NCI-H345 (cell line): ENCODE measurements around the gene NEURL4.

ENCODE experiments used
- DNase-seq: peaks from one replicate; lab custom pipeline; 2025; lab: John Stamatoyannopoulos, UW

NEURL4 gene

GRCh38 chr17:7323731-7324437 is 5.3 kb downstream of the NEURL4 start:
- DNase-seq, result no peak

DNA sequence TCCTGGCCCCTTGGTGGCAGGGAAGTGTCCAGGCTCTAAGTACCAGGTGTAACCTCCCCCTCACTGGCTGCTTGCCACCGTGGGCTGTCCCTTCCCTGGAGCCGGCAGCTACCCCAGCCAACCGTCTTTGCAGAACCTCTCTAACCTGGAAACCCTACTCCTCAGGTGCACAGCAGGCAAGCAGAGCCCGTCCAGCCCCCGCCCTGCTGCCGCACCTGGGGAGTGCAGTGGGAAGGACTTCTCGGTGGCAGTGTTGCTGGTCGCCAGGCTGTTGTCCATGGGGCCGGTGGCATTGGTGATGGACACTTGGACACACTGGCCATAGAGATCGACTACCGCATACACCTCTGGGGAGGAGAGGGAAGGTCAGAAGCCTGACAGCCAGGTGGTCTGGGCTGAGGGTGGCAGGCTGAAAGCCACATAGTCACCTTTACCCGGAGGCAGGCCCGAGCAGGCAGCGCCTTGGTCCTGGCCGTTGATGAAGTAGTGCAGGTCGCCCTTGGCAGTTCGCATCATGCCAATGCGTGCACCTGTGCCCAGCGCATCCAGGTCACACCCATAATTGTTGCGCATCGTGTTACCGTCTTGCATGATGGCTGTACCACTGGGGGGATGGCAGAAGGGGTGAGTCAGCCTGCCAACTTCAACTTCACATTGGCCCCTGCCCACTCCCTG is 6.5 kb downstream of the NEURL4 start:
- DNase-seq, result no peak

DNA sequence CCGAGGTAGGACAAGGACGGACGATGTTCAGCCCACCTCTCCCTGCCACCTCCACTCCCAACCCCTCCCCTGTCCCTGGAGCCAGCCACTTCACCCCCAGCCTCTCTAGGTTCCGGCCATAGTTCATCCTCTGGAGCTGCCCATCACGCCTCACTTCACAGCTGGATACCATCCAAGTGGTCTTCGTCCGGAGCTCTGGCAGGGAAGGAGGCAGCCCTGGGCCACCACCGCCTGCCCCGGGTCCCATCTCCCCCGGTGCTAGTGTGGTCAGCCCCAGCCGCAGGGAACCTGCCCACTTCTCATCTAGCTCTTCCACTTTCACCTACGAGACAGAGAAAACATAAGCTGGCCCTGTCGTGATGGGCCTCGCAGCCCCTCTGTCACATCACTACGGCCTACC is 7.7 kb downstream of the NEURL4 start:
- DNase-seq, result no peak

DNA sequence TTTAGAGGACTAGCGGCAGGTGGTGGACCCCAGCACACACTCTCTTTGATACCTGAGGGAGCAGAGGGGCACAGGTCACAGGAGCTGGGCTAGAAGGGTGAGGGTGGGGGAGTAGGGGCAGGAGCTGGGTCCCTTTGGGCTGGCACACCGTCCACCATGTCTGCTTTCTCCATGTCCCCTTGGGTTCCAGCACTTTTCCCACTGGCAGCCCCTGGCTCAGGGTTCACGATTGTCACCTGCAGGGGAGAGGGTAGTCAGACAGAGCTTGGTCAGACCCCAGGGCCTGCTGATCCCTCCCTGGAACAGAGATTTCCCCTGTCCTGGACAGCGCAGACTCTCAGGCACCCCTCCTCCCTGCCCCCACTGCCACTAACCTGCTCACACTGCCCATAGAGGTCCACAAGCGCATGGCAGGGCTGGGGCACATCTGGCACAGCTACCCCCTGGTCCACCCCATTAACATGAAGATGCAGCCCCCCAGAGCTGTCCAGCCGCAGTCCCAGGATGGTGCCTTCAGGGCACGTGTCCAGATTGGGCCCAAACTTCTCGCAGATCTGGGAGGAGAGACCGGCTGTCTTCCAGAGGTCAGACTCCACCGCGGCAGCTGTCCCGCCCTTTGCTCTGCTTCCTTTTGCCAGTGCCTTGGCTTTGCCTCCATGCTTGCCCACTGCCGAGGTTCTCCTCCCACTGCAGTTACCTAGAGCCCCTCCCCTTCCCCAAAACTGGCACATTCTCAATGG is 10.8 kb downstream of the NEURL4 start:
- DNase-seq, result no peak

DNA sequence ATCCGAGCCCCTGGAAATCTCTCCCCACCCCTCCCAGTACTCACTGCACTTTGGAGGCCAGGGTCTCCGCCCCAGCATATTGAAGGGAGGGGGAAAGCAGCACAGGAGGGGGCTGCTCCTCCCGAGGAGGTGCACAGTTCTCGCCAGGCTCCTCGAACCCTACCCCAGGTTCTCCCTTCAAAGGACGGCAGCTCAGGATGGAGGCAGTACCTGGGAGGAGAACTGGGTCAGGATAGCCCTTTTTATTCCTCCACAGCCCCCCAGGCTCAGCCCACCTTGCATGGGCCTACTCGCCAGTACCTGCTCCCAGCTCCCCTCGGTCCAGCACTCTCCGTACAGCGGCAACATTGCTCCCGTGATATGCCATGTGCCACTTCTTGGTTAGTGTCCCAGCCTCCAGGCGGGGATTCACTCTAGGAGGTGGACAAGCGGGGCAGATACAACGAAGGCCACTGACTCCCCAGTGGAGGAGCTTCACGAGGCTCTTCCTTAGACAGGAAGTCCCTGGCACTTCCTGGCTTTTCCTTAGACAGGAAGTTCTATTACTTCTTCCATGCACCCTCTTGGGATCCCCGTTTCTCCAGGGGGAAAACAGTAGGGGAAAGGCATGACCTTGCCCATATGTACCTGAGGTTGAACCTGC is 11.9 kb downstream of the NEURL4 start:
- no peak for DNase-seq

DNA sequence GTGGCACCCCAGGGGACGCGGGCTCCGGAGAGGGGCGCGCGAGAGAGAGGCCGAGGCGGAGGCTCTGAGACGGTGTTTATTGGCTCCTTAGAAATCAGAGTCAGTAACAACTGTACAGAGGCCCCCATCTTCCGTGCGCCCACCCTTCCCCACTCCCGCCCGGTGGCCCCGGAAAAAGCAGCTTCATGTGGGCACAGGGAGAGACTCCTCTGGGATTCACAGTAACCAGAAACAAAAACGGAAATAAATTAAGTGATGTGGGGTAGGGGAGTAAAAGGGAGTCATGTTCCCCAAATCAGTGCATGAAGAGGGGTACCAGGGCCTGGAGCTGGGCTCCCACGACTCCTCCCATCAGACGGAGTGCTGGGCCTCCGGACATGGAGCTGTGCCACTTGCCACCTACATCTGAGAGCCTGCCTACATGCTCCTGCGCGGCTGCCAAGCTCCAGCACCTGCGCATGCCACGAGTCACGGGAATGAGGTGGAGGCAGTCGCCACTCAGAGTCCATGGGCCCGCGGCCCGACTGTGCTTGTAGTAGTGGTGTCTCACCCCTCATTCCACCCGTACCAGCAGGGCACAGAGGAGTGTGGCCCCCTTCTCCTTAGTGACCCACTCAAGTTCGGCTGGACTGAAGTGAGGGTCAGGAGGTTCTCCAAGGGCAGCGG is 13.4 kb downstream of the NEURL4 start:
- no peak for DNase-seq

GRCh38 chr17:7314719-7315569 is 14.2 kb downstream of the NEURL4 start, which contains the start of gene GPS2:
Gene GPS2, minus strand, starts transcription at chr17:7315360. Its CDS starts 308 bp downstream, at chr17:7315052.
- peak; percentile 74 for DNase-seq

GRCh38 chr17:7313890-7314718 is 15.0 kb downstream of the NEURL4 start:
- no peak for DNase-seq

DNA sequence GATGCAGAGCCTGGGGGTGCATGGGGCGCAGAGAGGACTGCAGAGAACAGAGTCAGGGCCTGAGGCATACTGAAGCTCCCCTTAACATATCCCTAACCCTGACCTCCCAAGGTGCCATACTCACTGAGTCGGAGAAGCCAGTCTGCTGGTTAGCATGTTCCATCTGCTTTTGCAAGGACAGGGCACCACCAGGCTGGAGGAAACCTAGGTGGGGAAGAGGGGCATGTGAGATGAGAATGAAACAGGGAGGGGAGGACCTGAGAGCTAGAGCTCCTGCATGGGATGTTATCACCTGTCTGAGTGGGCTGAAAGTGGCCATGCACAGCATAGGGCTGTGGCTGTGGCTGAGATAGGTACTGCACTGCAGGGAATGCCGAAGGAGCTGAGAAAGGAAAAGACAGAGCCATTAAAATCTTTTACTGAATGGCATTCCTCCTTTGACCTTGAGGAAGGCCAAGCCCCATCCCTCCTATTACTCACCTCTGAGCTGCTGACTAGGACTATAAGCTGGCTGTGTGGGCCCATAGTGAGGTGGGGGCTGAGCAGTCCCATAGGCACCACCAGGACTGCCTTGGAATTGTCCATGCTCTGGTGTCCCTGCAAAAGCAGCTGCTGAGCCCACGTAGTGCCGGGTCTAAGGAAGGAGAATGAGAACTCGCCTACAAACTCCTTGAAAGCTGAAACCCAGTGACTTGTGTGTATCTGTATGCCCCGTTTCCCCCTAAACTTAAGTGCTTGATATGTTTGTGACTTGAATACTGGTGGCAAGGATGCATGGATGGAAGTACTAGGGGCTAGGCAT is 15.8 kb downstream of the NEURL4 start:
- no peak for DNase-seq

DNA sequence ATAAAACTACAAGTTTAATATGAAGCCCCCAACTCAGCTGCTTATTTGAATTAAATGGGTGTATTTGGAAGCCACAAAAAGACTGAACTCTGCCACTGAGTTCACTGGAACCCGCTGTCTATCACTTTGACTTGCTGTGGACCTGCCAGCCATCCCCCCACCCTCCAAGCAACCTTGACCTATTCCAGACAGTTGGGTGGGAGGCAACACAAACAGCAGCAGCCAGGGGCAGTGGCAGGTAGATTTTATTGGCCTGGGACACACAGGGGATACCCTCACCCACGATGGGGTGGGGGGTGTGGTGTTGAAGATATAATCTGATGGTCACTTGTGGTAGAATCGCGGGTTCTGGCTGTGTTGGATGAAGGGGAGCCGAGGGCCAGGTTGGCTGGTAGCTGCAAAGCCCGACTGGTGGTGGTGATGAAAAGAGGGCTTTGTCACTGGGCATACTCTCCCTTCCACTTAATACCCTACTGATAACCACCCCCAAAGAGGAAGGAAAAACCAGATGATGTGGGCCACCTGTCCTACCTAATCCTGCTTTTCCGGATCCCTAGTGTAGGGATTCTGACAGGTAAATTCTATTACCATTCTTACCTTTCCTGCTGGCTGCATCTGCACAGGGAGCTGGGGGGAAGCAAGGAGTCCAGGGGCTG is 16.6 kb downstream of the NEURL4 start:
- no peak for DNase-seq

DNA sequence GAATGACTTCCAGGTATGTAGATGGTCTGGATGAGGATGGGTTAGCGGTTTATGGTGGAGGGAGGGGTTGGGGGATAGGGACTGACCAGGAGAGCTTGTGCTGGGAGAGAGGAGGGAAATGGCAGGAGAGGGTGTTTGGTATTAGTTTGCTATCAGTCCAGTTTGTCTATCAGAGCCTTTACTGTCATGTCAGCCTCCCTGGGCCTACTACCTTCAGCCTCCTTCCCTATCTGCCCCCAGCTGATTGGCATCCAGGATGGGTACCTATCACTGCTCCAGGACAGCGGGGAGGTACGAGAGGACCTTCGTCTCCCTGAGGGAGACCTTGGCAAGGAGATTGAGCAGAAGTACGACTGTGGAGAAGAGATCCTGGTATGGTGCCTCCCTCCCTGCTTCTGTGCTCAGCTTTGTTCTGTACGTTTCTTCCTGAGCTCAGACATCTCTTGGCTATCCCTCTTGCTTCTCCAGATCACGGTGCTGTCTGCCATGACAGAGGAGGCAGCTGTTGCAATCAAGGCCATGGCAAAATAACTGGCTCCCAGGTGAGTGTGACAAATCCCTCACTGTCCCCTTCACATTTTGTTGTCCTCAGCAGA is 17.9 kb downstream of the NEURL4 start:
- no peak for DNase-seq

DNA sequence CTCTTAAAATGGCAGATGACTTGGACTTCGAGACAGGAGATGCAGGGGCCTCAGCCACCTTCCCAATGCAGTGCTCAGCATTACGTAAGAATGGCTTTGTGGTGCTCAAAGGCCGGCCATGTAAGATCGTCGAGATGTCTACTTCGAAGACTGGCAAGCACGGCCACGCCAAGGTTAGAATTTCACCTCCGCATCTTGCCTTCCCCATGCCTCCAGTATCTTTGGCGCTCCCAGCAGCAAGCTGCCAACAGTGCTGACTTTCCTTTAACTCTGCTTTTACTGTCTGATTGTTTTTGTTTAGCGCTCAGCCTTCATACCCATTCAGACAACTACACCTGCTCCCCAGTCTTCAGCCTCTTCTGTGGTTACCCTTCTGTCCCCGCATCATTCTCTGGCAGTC is 19.5 kb downstream of the NEURL4 start:
- no peak for DNase-seq

DNA sequence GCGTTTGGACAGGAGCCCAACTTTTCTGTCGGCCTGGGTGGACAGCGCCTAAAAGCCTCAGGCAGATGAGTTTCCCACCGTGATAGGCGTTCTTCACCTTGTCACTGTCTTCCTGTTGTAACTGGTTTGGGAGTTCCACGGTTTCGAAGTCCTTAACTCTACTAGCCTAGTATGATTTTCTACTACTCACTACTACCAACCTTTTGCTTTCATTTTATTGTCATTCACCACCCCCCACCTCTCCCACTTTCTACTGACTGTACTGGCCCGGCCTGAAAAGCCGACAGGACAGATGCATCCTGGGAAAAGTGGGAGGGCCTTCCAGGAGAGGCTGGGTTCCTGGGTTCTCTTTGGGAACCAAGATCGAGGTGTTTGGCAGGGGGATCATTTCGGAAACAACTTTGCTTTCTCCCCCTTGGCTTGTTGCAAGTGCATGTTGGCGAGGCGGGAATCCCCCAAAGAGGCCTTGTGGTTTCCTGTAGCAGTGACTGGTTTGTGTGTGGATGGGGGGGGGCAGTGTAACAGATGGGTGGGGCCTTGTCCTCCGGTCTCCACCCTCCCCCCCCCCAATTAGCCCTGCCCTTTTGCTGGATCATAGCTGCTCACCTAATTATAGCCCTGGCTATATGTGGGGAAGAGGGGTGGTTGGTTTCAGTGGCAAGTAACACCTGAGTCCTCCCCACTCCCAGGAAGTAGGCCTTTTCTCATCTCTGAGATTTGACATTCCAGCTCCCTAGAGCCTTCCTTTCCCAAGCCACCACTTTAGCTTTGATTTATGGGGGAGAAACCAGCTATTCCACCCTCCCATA is 20.3 kb downstream of the NEURL4 start:
- DNase-seq, result peak; percentile 66

DNA sequence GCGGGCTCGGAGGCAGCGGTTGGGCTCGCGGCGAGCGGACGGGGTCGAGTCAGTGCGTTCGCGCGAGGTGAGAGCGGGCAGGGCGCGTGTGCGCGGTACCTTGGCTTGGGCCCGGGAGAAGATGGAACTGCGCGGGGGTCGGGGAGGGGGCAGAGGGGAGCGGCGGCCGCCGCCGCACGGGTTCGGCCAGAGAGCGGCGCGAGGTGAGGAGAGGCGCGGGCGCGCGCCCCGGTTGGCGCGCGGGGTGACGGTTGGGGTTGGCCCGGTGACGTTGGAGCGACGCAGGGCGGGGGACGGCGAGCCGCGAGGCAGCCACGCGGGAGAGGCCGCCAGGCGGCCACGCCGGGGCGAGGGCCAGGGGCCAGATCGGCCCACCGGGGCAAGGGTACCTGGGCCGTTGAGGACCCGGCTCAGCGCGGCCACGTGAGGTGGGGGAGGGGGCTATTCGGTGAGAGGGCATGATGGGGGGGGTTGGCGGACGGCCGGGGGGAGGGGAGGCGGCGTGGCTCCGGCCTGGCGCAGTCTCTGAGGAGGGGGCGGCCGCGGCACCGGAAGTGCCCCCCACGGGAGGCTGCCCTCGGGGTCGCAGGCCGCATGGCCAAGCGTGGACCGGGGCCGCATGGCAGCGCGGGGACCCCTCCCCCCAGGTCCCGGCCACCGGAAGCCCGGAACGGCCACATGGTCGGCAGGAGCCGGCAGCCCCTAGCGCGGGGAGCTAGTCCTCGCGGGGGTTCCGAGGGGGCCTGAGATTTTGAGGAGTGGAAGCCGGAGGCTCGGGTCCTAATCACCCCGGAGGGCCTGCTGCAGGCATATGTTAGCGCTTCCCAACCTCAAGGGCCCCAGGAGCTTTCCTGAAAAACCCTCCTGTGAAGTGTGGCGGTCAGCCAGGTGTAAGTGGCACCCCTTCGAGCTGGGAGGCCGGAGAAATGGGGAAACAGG is 21.2 kb downstream of the NEURL4 start:
- no peak for DNase-seq

GRCh38 chr17:7306911-7307685 is 22.0 kb downstream of the NEURL4 start, which contains the start of gene EIF5A:
Gene EIF5A, plus strand, starts transcription at chr17:7307628. Its CDS starts 2,008 bp downstream, at chr17:7309636.
- peak; percentile 98 for DNase-seq
